BJ (cell line): ENCODE measurements around the gene PCIF1. TPM values are rescaled to one million over a fixed set of nuclear protein-coding genes. Genes with fewer than 3 reads are reported as not detected.

ENCODE experiments used
- CTCF ChIA-PET: fragments of 350-600 bp; formaldehyde crosslinking; extraction: SDS; loops from one replicate; lab custom pipeline; 2021; ENCODE audit warnings: antibody characterized with exemption, inconsistent platforms; lab: Yijun Ruan, JAX
- POLR2A ChIA-PET: fragments of 300-600 bp; sonication (Branson Sonifier 250); formaldehyde crosslinking; extraction: SDS; loops from one replicate; lab custom pipeline; 2021; ENCODE audit warnings: antibody characterized with exemption; lab: Charles Lee
- DNase-seq: peaks from one replicate; pipeline ENCODE4 v3.0.0-alpha.2; 2011; ENCODE audit warnings: low read depth
- H3K27me3 ChIP-seq: 2 replicates; pipeline ENCODE4 v1.6.0; 2011; ENCODE audit warnings: low read length; ENCODE audit not compliant: control insufficient read depth, insufficient read depth
- H3K36me3 ChIP-seq: 2 replicates; pipeline ENCODE4 v1.5.1; 2011; ENCODE audit warnings: low read length; ENCODE audit not compliant: control insufficient read depth, insufficient read depth
- H3K4me3 ChIP-seq: 2 replicates; pipeline ENCODE4 v1.5.1; 2011; ENCODE audit warnings: low read depth, mild to moderate bottlenecking, control low read depth, low read length
- CTCF ChIP-seq: IDR thresholded peaks from 2 replicates; pipeline ENCODE4 v1.5.1; 2011; ENCODE audit warnings: low read depth, mild to moderate bottlenecking, control low read depth, inconsistent platforms, low read length, moderate library complexity; ENCODE audit not compliant: insufficient read depth
- polyA plus RNA-seq: library from polyadenylated mRNA; depleted of rRNA; stranded (reverse); fragments of >200 nt; gene quantifications from 2 replicates; pipeline ENCODE4 v1.2.3, GENCODE V29; 2011

PCIF1 gene
- polyA plus RNA-seq, 1 experiment: 20.9 TPM

DNA sequence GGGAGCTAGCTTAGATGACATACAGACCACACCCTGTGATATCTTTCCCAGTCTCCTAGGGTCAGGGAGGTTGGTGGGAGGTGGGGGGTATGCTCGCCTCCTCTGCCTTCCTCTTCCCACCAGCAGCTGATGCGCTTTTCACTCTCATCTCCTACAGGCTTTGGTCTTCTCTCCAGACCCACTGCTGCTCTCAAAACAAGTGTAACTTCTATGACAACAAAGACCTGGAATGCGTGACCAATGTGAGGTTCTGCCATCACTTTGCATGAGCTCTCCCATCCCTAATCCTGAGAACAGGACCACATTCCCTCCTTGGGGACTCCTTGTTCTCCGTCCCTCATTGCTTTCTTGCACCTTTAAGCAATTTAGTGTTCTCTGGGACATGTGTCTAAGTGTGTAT lies 40.7 kb upstream of the PCIF1 start:
- Histone ChIP-seq H3K36me3 (peaks cover 22% of the 10 kb centered on the region), H3K27me3 (no peaks in the 10 kb centered on the region), H3K4me3 (no peak overlapping the region)
- CTCF ChIA-PET: interaction anchor here (1.8 kb wide), 1 partner anchor 12 kb away, joined by 6 read pairs; no protein-coding TSS in a partner anchor
- no peak for TF ChIP-seq CTCF
- POLR2A ChIA-PET: no interaction called here
- no peak for DNase-seq

DNA sequence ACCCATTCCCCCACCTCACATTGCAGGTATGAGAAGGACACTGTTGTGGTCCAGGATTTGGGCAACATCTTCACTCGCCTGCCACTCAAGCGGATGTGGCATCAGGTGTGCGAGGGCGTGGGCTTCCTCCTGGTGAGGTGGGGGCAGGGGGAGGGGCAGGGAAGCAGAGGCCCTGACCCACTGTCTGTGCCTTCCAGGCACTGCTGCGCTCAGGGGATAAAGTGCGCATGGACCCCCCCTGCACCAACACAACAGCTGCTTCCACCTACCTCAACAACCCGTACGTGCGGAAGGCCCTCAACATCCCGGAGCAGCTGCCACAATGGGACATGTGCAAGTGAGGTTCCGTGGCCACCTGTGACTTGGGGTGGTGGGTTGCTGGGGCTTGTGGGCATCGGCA lies 39.7 kb upstream of the PCIF1 start:
- CTCF ChIA-PET: interaction anchor here (1.8 kb wide), 1 partner anchor 11 kb away, joined by 6 read pairs; no protein-coding TSS in a partner anchor
- peaks cover 24% of the 10 kb centered on the region for H3K36me3 ChIP-seq

DNA sequence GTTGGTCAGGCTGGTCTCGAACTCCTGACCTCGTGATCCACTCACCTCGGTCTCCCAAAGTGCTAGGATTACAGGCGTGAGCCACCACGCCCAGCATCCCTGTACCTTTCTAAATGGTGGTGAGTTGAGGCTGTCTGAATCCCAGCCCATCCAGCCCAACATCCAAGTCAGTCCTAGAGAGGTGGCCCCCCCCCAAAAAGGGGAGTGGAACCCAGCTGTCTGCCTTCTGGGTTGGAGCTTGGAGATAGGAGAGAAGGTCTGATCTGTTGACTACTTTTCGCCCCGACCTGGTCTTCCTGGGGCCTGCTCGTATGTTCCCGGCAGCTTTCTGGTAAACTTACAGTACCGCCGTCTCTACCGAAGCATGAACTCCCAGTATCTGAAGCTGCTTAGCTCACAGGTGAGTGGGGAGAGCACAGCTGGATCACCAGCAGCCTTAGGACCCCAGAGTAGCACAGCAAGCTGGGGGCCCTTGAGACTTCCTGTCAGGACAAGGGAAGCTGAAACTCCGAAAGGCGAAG lies 37.8 kb upstream of the PCIF1 start:
- CTCF ChIA-PET: interaction anchor here (0.8 to 0.9 kb wide), 3 partner anchors 9 to 37 kb away, joined by 3 read pairs; no protein-coding TSS in a partner anchor
- Histone ChIP-seq H3K27me3 (no peaks in the 10 kb centered on the region), H3K36me3 (peaks cover 24% of the 10 kb centered on the region), H3K4me3 (no peak overlapping the region)
- no peak for DNase-seq
- no peak for TF ChIP-seq CTCF
- POLR2A ChIA-PET: interaction anchor here (0.7 kb wide), 1 partner anchor 12 kb away, joined by 9 read pairs; no protein-coding TSS in a partner anchor

More for the DNA sequence above, 39.7 kb upstream of the PCIF1 start:
- H3K27me3 ChIP-seq: no peaks in the 10 kb centered on the region
- POLR2A ChIA-PET: no interaction called here
- no peak for TF ChIP-seq CTCF
- no peak overlapping the region for H3K4me3 ChIP-seq
- no peak for DNase-seq

DNA sequence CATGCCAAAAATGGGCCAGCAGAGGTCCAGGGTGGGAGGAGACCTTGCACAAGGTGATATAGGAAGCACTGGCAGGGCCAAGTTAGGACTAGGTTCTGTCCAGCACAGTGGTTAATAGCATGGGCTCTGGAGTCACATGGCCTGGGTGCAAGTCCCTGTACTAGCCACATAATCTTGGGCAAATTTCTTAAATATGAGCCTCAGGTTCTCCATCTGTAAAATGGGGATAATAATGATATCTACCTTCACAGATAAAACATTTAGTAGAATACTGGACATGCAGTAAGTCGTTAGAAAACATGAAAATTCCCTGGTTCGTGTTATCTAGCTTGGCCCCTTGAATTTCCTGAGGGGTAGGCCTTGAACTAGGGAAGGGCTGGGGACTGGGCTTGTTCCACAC lies 37.2 kb upstream of the PCIF1 start:
- CTCF ChIA-PET: no interaction called here
- no peak for TF ChIP-seq CTCF
- Histone ChIP-seq H3K27me3 (no peaks in the 10 kb centered on the region), H3K4me3 (no peak overlapping the region), H3K36me3 (peaks cover 24% of the 10 kb centered on the region)
- no peak for DNase-seq
- POLR2A ChIA-PET: no interaction called here

DNA sequence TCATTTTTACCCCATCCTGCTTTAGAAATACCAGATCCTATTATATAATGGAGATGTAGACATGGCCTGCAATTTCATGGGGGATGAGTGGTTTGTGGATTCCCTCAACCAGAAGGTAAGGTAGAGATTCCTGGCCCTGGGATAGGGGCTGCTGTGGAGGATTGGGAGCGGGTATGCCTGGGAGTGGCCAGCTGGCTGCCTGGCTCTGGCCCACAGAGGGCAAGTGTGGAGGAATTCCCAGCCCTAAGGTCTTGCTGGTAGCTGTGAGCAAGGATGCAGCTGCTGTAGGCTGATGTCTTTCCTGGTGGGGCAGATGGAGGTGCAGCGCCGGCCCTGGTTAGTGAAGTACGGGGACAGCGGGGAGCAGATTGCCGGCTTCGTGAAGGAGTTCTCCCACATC lies 36.8 kb upstream of the PCIF1 start:
- Histone ChIP-seq H3K36me3 (peaks cover 23% of the 10 kb centered on the region), H3K4me3 (no peak overlapping the region), H3K27me3 (no peaks in the 10 kb centered on the region)
- no peak for DNase-seq
- TF ChIP-seq CTCF: no peak
- CTCF ChIA-PET: interaction anchor here (2.5 kb wide), 1 partner anchor 7 kb away, joined by 8 read pairs; the partner anchor contains the start of genes CTSA and NEURL2
- POLR2A ChIA-PET: no interaction called here
